ENCODE data around the gene TXNL4A. TPM values are rescaled to one million over a fixed set of nuclear protein-coding genes. Genes with fewer than 3 reads are reported as not detected.
A peak's percentile ranks its signal among the peaks of the same experiment; 100 is the strongest.

TXNL4A gene
- total RNA-seq, 1 donor from 2014 or later, result 144 TPM

DNA sequence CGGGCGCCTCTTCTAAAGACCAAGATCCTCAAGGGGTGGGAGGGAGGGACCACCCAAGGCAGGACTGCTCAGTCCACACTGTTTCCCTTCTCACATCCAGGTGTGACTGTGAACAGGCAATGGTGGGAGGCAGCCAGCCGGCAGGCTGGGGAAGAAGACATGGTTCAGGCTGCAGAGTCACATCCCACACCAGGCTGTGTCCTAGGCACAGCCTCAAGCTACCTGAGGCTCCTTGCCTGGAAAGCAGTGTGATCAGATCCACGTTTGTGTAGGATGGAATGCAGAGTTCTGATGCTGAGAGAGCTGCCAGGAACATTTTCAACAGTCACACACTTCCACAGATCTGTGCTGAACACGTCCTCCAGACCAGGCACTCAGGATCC, 53.3 kb downstream of the TXNL4A start:
- no peak overlapping the region for H3K4me3 Mint-ChIP-seq
- H3K9me3 Mint-ChIP-seq, result peaks cover 21% of the 10 kb centered on the region
- H3K4me1 Mint-ChIP-seq, result peaks cover 15% of the 10 kb centered on the region
- no peak overlapping the region for H3K27ac Mint-ChIP-seq (ENCODE audit: unreplicated experiment)
- TF ChIP-seq, protein P1, sequence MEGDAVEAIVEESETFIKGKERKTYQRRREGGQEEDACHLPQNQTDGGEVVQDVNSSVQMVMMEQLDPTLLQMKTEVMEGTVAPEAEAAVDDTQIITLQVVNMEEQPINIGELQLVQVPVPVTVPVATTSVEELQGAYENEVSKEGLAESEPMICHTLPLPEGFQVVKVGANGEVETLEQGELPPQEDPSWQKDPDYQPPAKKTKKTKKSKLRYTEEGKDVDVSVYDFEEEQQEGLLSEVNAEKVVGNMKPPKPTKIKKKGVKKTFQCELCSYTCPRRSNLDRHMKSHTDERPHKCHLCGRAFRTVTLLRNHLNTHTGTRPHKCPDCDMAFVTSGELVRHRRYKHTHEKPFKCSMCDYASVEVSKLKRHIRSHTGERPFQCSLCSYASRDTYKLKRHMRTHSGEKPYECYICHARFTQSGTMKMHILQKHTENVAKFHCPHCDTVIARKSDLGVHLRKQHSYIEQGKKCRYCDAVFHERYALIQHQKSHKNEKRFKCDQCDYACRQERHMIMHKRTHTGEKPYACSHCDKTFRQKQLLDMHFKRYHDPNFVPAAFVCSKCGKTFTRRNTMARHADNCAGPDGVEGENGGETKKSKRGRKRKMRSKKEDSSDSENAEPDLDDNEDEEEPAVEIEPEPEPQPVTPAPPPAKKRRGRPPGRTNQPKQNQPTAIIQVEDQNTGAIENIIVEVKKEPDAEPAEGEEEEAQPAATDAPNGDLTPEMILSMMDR (conservative IDR thresholded peaks at IDR 0.05), result no peak
- no peaks in the 10 kb centered on the region for H3K27me3 Mint-ChIP-seq (ENCODE audit: low read depth)
- peaks cover 59% of the 10 kb centered on the region for H3K36me3 Mint-ChIP-seq (ENCODE audit: low read depth)
- no peak for DNase-seq (ENCODE audit: low read depth, low spot score)

DNA sequence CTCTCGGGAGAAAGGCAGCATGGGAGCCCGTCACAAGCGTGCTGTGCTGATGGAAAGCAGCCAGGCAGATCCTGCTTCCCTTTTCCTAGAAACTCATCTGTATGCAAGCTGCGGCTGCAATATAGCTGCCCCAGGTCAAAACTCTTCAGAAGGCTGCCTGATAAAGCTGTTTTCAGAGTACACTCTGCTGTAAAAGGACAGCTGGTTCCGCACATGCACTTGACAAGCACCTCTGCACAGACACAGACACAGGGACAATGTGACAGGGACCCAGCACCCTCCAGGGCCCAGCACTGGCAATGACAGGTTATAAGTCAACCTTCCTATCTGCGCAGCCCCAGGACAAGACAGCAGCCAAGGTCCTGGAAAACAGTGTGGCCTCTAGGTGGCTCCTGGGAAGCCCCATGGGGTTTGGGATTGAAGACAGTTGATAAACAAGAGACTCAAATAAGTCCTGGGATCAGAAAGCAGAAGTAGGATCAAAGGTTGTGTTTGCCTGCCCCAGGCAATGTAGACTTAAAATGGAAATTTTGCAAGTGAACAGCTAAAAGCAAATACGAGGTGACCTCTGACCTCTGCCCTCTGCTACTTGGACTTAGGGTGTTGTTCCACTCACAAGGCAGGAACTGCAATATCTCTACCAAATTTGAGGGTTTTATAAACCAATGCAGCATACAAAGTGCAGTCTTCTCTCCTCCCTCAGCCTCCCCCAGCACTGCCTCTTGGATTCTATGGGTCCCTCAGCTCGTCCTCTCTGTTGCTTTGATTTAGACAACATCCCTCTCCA, 53.9 kb downstream of the TXNL4A start:
- H3K36me3 Mint-ChIP-seq (ENCODE audit: low read depth), result peaks cover 59% of the 10 kb centered on the region
- H3K27ac Mint-ChIP-seq (ENCODE audit: unreplicated experiment), result no peak overlapping the region
- no peak overlapping the region for H3K4me3 Mint-ChIP-seq
- peaks cover 23% of the 10 kb centered on the region for H3K9me3 Mint-ChIP-seq
- peaks cover 15% of the 10 kb centered on the region for H3K4me1 Mint-ChIP-seq
- no peak for DNase-seq (ENCODE audit: low read depth, low spot score)
- H3K27me3 Mint-ChIP-seq (ENCODE audit: low read depth), result no peaks in the 10 kb centered on the region
- TF ChIP-seq, protein P1 (conservative IDR thresholded peaks at IDR 0.05), result no peak

DNA sequence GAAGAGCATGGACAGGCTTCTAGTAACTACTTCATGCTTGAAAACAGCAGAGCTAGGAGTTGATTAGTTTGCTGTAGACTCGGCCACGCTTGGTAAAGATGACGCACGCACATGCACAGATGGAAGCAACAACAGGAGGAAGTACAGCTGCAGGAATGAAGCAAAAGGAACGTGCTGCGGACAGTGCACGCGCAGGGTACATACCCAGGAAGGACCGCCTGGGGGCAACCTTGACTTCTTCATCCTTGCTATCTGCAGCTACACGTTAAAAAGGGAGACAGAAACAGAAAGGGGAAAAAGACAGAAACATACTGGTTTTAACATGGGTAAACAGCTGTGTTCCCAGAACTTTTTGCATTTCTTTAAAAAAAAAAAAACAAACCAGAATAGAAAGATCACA, 54.6 kb downstream of the TXNL4A start:
- Mint-ChIP-seq H3K36me3 (ENCODE audit: low read depth) (peaks cover 67% of the 10 kb centered on the region), H3K4me1 (peaks cover 15% of the 10 kb centered on the region), H3K4me3 (no peak overlapping the region), H3K27me3 (ENCODE audit: low read depth) (no peaks in the 10 kb centered on the region), H3K9me3 (peaks cover 27% of the 10 kb centered on the region), H3K27ac (ENCODE audit: unreplicated experiment) (no peak overlapping the region)
- DNase-seq (ENCODE audit: low read depth, low spot score), result no peak
- TF ChIP-seq, protein P1 (conservative IDR thresholded peaks at IDR 0.05), result peak; percentile 47

DNA sequence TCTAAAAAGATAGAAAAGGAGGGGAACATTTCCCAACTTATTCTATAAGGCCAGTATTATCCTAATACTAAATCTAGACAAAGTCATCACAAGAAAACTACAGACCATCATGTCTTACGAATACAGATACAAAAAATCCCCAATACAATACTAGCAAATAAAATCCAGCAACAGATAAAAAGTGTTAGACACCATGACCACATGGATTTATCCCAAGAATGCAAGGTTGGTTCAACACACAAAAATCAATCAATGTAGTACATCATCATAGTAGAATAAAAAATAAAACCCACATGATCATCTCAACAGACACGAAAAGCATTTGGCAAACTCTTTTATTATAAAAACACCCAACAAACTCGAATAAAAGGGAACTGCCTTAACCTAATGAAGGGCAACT, 55.5 kb downstream of the TXNL4A start:
- Mint-ChIP-seq H3K27me3 (ENCODE audit: low read depth) (no peaks in the 10 kb centered on the region), H3K4me3 (no peak overlapping the region), H3K36me3 (ENCODE audit: low read depth) (peaks cover 74% of the 10 kb centered on the region), H3K4me1 (peaks cover 15% of the 10 kb centered on the region), H3K9me3 (peaks cover 27% of the 10 kb centered on the region), H3K27ac (ENCODE audit: unreplicated experiment) (no peak overlapping the region)
- TF ChIP-seq, protein P1 (conservative IDR thresholded peaks at IDR 0.05), result no peak
- DNase-seq (ENCODE audit: low read depth, low spot score), result no peak

DNA sequence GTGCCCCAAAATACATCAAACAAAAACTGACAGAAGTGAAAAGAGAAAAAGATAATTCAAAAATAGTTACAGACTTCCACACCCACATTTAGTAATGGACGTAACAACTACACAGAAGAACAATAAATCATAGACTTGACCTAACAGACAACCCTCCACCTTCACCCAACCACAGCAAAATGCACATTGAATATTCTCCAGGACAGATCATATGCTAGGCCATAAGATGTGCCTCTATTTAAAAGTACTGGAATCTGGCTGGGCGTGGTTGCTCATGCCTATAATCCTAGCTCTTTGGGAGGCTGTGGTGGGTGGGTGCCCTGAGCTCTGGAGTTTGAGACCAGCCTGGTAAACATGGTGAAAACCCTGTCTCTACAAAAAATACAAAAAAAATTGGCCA, 56.9 kb downstream of the TXNL4A start:
- Mint-ChIP-seq H3K9me3 (peaks cover 27% of the 10 kb centered on the region), H3K36me3 (ENCODE audit: low read depth) (peaks cover 69% of the 10 kb centered on the region), H3K4me3 (no peak overlapping the region), H3K4me1 (peaks cover 15% of the 10 kb centered on the region), H3K27me3 (ENCODE audit: low read depth) (no peaks in the 10 kb centered on the region), H3K27ac (ENCODE audit: unreplicated experiment) (no peak overlapping the region)
- TF ChIP-seq, protein P1 (conservative IDR thresholded peaks at IDR 0.05), result no peak
- no peak for DNase-seq (ENCODE audit: low read depth, low spot score)
